ENCODE data around the gene KRT10.

The KRT10 gene

GRCh38 chr17:40848583-40849235 is 26.3 kb upstream of the KRT10 start:
- no peak overlapping the region for H3K4me3 ChIP-seq (ENCODE audit: low read depth, low read length)
- TF ChIP-seq, protein P1, sequence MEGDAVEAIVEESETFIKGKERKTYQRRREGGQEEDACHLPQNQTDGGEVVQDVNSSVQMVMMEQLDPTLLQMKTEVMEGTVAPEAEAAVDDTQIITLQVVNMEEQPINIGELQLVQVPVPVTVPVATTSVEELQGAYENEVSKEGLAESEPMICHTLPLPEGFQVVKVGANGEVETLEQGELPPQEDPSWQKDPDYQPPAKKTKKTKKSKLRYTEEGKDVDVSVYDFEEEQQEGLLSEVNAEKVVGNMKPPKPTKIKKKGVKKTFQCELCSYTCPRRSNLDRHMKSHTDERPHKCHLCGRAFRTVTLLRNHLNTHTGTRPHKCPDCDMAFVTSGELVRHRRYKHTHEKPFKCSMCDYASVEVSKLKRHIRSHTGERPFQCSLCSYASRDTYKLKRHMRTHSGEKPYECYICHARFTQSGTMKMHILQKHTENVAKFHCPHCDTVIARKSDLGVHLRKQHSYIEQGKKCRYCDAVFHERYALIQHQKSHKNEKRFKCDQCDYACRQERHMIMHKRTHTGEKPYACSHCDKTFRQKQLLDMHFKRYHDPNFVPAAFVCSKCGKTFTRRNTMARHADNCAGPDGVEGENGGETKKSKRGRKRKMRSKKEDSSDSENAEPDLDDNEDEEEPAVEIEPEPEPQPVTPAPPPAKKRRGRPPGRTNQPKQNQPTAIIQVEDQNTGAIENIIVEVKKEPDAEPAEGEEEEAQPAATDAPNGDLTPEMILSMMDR (IDR thresholded peaks at IDR 0.05; ENCODE audit: borderline replicate concordance, insufficient read depth, low read depth, low read length), result no peak

DNA sequence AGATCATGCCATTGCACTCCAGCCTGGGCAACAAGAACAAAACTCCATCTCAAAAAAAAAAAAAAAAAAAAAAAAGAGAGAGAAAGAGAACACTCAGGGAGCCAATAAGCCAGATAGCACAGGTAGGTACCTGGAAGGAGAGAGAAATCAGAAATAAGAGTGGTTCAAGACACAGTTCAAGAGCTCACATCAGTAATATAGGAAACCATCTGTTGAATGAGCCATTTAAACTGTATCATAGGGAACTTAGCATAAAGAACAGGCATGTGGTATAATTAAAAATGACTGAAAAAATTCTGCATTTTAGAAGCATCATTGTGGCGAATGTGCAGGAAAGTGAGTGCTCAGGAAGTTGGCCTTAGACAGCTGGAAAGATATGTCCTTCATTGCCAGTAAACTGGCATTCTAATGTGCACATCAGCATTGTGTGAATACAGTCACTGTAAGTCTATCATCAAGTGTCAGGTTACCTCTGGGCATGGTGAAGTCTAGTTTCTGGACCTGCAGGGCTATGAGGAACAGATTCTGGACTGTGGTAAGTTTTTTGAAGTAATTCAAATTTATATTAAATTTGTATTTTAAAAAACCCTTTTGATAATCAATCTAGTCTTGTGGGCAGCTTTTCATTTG is 24.2 kb upstream of the KRT10 start:
- H3K4me3 ChIP-seq (ENCODE audit: low read depth, low read length), result no peak overlapping the region
- TF ChIP-seq, protein P1 (IDR thresholded peaks at IDR 0.05; ENCODE audit: borderline replicate concordance, insufficient read depth, low read depth, low read length), result no peak

DNA sequence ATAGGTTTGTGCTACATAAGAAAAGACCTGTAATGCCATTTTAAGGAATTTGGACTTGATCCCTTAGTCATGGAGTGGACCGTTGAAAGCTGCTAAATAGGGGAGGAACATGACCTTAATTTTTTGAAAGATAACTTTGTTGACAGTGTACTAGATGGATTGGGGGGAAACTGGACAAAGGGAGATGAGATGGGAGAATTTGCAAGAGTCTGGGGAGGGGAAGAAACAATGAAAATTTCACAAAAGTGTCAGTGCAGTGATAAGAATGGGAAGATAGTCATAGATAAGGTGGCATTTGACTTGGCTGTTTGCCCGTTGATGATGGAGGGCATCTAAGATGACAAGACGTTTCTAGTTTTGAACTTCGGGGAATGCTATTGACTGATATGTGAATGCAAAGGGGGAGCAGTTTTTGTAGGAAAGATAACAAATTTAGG is 22.3 kb upstream of the KRT10 start:
- TF ChIP-seq, protein P1 (IDR thresholded peaks at IDR 0.05; ENCODE audit: borderline replicate concordance, insufficient read depth, low read depth, low read length), result no peak

GRCh38 chr17:40843242-40843641 is 20.8 kb upstream of the KRT10 start:
- TF ChIP-seq, protein P1 (IDR thresholded peaks at IDR 0.05; ENCODE audit: borderline replicate concordance, insufficient read depth, low read depth, low read length), result no peak
- H3K4me3 ChIP-seq (ENCODE audit: low read depth, low read length), result no peak overlapping the region

More for the DNA sequence above, 22.3 kb upstream of the KRT10 start:
- no peak overlapping the region for H3K4me3 ChIP-seq (ENCODE audit: low read depth, low read length)

GRCh38 chr17:40841246-40841645 is 18.8 kb upstream of the KRT10 start:
- H3K4me3 ChIP-seq (ENCODE audit: low read depth, low read length), result no peak overlapping the region
- TF ChIP-seq, protein P1 (IDR thresholded peaks at IDR 0.05; ENCODE audit: borderline replicate concordance, insufficient read depth, low read depth, low read length), result no peak

DNA sequence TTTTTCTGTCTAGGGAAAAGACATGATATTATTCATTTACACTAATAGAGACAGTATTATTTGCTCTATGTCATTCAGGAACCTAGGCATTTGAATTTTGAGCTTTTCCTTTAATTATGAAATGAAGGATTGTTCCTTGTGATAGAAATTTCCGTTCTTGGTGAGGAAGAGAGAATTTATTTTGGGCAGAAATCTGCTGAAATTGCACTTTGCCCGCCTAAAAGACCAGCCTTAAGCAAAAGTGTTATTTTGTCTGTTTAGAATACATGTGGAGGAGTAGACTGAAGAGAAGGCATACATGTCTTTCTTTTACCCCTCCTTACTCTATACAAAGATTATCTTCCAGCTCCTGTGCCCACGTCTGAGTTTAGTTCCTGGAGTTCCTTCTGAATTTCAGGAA is 16.8 kb upstream of the KRT10 start:
- TF ChIP-seq, protein P1 (IDR thresholded peaks at IDR 0.05; ENCODE audit: borderline replicate concordance, insufficient read depth, low read depth, low read length), result no peak

GRCh38 chr17:40836020-40836419 is 13.6 kb upstream of the KRT10 start:
- H3K4me3 ChIP-seq (ENCODE audit: low read depth, low read length), result no peak overlapping the region
- TF ChIP-seq, protein P1 (IDR thresholded peaks at IDR 0.05; ENCODE audit: borderline replicate concordance, insufficient read depth, low read depth, low read length), result no peak

More for the DNA sequence above, 16.8 kb upstream of the KRT10 start:
- no peak overlapping the region for H3K4me3 ChIP-seq (ENCODE audit: low read depth, low read length)

Measured in GM12875 (cell line).